D721Med (cell line): ENCODE results near the gene ANKRD6.

ENCODE experiments used
- DNase-seq: peaks from one replicate; pipeline ENCODE4 v3.0.0; 2011; ENCODE audit warnings: low spot score; ENCODE audit not compliant: insufficient read length
- FAIRE-seq: peaks from 2 replicates; lab custom pipeline; 2011; peaks lifted over from hg19 to GRCh38; lab: Jason Lieb, UNC
- TF ChIP-seq, protein P1 (sequence below): IDR thresholded peaks from 2 replicates; pipeline ENCODE4 v1.5.1; 2012; ENCODE audit warnings: mild to moderate bottlenecking, control low read depth; ENCODE audit not compliant: insufficient read depth; ENCODE audit errors: missing control alignments

ANKRD6 gene

DNA sequence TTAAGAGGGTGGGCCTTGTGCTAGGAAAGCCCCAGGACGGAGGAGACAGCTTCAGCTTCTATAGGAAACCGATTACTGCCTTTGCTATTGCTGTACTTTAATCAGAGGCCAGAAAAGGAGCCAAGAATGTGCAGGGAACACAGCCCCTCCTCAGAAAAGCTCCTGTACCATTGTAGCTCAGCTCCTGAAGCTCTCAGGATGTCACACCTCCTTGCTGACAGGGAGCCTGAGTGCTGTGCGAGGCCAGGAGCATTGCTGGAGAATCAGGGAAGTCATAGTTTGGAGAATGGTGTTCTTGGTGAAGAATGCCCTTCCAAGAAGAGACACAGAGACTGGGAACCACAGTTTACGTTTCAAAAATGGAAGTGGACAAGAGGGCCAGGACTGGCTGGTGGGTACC lies 158.8 kb downstream of the ANKRD6 start:
- FAIRE-seq (no peak), DNase-seq (no peak)
- TF ChIP-seq, protein P1, sequence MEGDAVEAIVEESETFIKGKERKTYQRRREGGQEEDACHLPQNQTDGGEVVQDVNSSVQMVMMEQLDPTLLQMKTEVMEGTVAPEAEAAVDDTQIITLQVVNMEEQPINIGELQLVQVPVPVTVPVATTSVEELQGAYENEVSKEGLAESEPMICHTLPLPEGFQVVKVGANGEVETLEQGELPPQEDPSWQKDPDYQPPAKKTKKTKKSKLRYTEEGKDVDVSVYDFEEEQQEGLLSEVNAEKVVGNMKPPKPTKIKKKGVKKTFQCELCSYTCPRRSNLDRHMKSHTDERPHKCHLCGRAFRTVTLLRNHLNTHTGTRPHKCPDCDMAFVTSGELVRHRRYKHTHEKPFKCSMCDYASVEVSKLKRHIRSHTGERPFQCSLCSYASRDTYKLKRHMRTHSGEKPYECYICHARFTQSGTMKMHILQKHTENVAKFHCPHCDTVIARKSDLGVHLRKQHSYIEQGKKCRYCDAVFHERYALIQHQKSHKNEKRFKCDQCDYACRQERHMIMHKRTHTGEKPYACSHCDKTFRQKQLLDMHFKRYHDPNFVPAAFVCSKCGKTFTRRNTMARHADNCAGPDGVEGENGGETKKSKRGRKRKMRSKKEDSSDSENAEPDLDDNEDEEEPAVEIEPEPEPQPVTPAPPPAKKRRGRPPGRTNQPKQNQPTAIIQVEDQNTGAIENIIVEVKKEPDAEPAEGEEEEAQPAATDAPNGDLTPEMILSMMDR: no peak

DNA sequence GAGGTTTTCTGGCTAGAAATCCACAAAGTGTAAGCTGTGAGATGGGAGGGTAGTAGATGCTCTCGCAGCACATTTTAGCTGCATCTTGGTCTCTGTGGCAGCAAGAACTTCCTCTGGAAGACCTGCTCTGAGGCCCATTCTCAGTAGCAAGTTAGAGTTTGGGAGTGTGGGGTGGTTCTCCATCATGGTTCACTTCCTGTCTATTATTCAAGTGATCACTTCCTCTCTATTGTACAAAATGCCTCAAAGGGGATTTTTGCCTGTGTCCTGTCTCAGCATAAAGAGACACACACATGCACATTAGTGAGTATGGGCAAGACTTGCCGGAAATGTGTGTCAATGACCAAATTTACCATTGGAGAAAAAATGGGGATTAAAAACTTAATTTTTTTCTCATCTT lies 163.1 kb downstream of the ANKRD6 start:
- no peak for FAIRE-seq
- no peak for DNase-seq
- TF ChIP-seq, protein P1: no peak

DNA sequence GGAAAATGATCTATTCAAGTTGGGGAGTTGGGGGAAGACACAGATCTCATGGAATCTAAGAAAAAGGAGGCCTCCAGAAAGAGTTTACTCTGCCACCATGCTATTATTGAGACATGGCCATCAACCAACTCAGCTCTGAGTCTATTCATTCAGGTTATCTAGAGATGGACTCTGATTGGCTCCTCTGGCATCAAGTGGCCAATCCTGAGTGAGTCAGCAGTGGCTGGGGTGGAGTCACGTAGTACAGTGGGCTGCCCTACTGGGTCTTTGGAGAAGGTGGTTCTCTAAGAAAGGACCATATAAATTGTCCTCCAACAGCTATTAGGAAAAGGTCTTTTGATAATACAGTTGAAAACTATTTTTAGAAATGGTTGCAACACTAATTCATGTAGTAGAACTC lies 163.5 kb downstream of the ANKRD6 start:
- DNase-seq (no peak), FAIRE-seq (no peak)
- TF ChIP-seq, protein P1: no peak

DNA sequence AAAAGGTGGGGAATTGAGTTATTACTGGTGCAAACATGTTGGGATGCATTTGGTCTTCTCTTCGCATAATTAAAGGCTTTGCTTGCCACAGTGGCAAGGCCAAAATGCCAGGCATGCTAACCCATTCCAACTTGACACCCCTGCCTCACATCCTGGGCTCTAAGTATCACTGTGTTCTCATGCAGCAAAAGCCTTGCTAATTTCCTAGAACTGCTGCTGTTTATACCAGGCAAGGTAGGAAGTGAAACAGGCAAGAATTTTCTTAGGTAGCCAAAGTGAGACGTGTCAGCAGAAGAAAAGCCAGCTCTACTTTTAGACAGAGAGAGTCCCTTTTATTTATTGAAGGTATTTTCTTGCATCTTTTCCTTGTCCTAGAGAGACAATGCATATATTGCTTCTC lies 164.4 kb downstream of the ANKRD6 start:
- FAIRE-seq (no peak), DNase-seq (no peak)
- TF ChIP-seq, protein P1: no peak

DNA sequence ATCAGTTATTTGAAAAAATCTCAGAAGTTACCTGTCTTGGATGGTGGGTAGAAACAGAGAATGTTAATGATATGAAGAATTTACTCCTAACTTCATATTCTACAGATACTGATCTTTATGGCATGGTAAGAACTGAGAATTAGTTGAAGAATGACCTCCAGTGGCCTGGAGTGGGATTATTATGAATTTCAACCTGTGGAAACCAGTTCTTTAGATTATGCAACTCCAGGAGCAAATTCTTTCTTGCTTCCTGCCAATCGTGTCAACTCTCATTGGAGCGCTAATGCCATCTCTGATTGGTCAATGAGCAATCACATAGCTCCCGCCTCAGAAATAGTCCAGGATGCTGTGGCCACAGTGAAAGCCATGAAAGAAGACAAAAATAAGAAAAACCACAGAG lies 165.0 kb downstream of the ANKRD6 start:
- FAIRE-seq (no peak), DNase-seq (no peak)
- TF ChIP-seq, protein P1: peak; percentile 49

DNA sequence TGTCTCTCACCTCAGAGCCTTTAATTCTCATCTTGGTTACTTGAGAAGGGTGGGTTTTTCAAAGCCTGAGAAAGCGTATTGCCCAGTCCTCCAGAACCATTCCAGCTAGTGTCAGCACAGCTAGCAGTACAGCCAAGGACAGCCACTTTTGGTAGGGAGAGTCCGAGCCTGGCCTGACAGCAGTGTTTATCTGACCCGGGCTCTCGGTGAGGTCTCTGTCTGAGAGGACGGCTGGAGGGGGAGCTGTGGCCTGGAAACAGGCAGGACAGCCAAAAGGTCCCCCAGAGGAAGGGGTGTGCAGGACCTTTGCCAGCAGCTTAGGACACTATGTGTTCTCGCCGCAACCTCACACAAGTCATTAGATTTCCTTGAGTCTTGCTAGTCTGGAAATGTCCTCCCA lies 166.8 kb downstream of the ANKRD6 start:
- DNase-seq: no peak

DNA sequence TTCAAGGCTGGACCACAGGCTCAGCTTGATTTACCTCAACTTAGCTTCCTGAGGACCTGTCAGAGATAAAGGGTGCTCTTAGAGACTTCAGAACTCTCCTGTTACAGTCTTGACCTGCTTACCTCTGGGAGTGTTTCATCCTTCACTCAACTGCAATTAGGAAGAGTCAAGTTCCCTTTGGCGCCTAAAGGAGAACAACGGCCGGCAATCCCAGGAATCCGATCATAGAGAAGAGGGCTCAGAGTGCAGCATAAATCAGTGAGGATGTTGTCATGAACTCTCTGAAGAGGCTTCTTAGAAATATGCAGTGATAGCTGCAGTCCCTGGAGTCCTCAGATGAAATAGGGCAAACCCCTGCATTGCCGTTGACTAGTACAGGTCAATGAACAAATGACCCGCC lies 169.2 kb downstream of the ANKRD6 start:
- TF ChIP-seq, protein P1: no peak
- DNase-seq (no peak), FAIRE-seq (no peak)

More for the DNA sequence above, 166.8 kb downstream of the ANKRD6 start:
- TF ChIP-seq, protein P1: no peak
- no peak for FAIRE-seq
